GM23338 (cell line): ENCODE results near the gene MRNIP. TPM values are rescaled to one million over a fixed set of nuclear protein-coding genes. Genes with fewer than 3 reads are reported as not detected.

Experiments
- ATAC-seq: fragments of 200-7000 bp; cut with Tn5 transposase; 3 replicates; pipeline ENCODE4 v1.9.1; 2020
- DNase-seq: peaks from one replicate; pipeline ENCODE4 v3.0.0-alpha.2; 2015; ENCODE audit warnings: low spot score
- H2AFZ ChIP-seq: fragments of 200-600 bp; sonication (generic); 2 replicates; pipeline ENCODE4 v1.8.0; 2016; ENCODE audit warnings: antibody characterized with exemption, mild to moderate bottlenecking, moderate library complexity
- H3F3A ChIP-seq: fragments of 200-600 bp; sonication (generic); replicated peaks from 2 replicates; pipeline ENCODE4 v1.8.0; 2017; ENCODE audit warnings: antibody characterized with exemption, mixed run types, low read depth
- H3K27ac ChIP-seq: fragments of 200-600 bp; sonication (generic); 2 replicates; pipeline ENCODE4 v1.6.1; 2016; ENCODE audit warnings: low read depth
- H3K27me3 ChIP-seq: fragments of 200-600 bp; sonication (generic); 2 replicates; pipeline ENCODE4 v1.8.0; 2016; ENCODE audit warnings: mild to moderate bottlenecking, mixed run types, moderate library complexity; ENCODE audit not compliant: insufficient read depth
- H3K36me3 ChIP-seq: fragments of 200-600 bp; sonication (generic); 2 replicates; pipeline ENCODE4 v1.8.0; 2016; ENCODE audit warnings: mild to moderate bottlenecking; ENCODE audit not compliant: insufficient read depth
- H3K4me1 ChIP-seq: fragments of 200-600 bp; sonication (generic); 2 replicates; pipeline ENCODE4 v1.8.0; 2016; ENCODE audit warnings: mild to moderate bottlenecking, moderate library complexity; ENCODE audit not compliant: insufficient read depth
- H3K4me2 ChIP-seq: fragments of 200-600 bp; sonication (generic); 2 replicates; pipeline ENCODE4 v1.7.1; 2017; ENCODE audit warnings: mixed run types
- H3K4me3 ChIP-seq: fragments of 200-600 bp; sonication (generic); 2 replicates; pipeline ENCODE4 v1.6.1; 2016; ENCODE audit warnings: mixed run types
- H3K79me2 ChIP-seq: fragments of 200-600 bp; sonication (generic); replicated peaks from 2 replicates; pipeline ENCODE4 v1.8.0; 2017; ENCODE audit warnings: mild to moderate bottlenecking; ENCODE audit not compliant: insufficient read depth
- H3K9me2 ChIP-seq: fragments of 200-600 bp; sonication (generic); 2 replicates; pipeline ENCODE4 v1.8.0; 2017; ENCODE audit not compliant: insufficient read depth
- H4K20me1 ChIP-seq: fragments of 200-600 bp; sonication (generic); replicated peaks from 2 replicates; pipeline ENCODE4 v1.8.0; 2017; ENCODE audit warnings: mild to moderate bottlenecking; ENCODE audit not compliant: insufficient read depth
- H3K27ac Mint-ChIP-seq: 2 replicates; pipeline ENCODE4 v1.8.0; 2020; ENCODE audit warnings: inconsistent platforms, mild to moderate bottlenecking, moderate library complexity, mixed read lengths
- H3K27me3 Mint-ChIP-seq: 3 replicates; pipeline ENCODE4 v1.8.0; 2022; ENCODE audit warnings: low read depth, mild to moderate bottlenecking, moderate library complexity, mixed read lengths, inconsistent platforms; ENCODE audit not compliant: insufficient read depth, poor library complexity
- H3K36me3 Mint-ChIP-seq: 3 replicates; pipeline ENCODE4 v1.8.0; 2021; ENCODE audit warnings: low read depth, mild to moderate bottlenecking, inconsistent platforms, moderate library complexity, mixed read lengths
- H3K4me1 Mint-ChIP-seq: 3 replicates; pipeline ENCODE4 v1.8.0; 2020; ENCODE audit warnings: mild to moderate bottlenecking, inconsistent platforms, mixed read lengths
- H3K4me3 Mint-ChIP-seq: 3 replicates; pipeline ENCODE4 v1.8.0; 2021; ENCODE audit warnings: moderate library complexity, mild to moderate bottlenecking, inconsistent platforms, mixed read lengths
- H3K9me3 Mint-ChIP-seq: 3 replicates; pipeline ENCODE4 v1.8.0; 2020; ENCODE audit warnings: moderate library complexity, mild to moderate bottlenecking, inconsistent platforms, mixed read lengths
- CTCF ChIP-seq, 2 experiments: fragments of 200-600 bp in 1 of 2; sonication (generic) in 1 of 2; conservative IDR thresholded peaks; 2 replicates each; pipeline versions ENCODE4 v1.5.1 to v1.6.1; 2016 to 2017; ENCODE audit warnings: antibody characterized with exemption in 2 of 2, low read depth in 2 of 2, mild to moderate bottlenecking in 2 of 2, moderate library complexity in 1 of 2
- ETS1 ChIP-seq: IDR thresholded peaks from 2 replicates; pipeline ENCODE4 v1.6.1; 2016; ENCODE audit warnings: antibody characterized with exemption
- EZH2phosphoT487 ChIP-seq: fragments of 200-600 bp; sonication (generic); IDR thresholded peaks from one replicate; pipeline ENCODE4 v1.8.1; 2018; ENCODE audit warnings: antibody characterized with exemption; ENCODE audit not compliant: unreplicated experiment
- NANOG ChIP-seq: IDR thresholded peaks from 2 replicates; pipeline ENCODE4 v1.6.1; 2016; ENCODE audit warnings: antibody characterized with exemption, borderline replicate concordance
- ZNF114 ChIP-seq: fragments of 250-450 bp; sonication (Bioruptor Pico); IDR thresholded peaks from 2 replicates; pipeline ENCODE4 v1.5.0; 2020; ENCODE audit warnings: mild to moderate bottlenecking, moderate library complexity
- ZNF331 ChIP-seq: fragments of 250-450 bp; sonication (Bioruptor Pico); IDR thresholded peaks from 2 replicates; pipeline ENCODE4 v1.5.0; 2020; ENCODE audit warnings: low read depth, mild to moderate bottlenecking, moderate library complexity
- ZNF462 ChIP-seq: fragments of 250-450 bp; sonication (Bioruptor Pico); IDR thresholded peaks from 2 replicates; pipeline ENCODE4 v1.5.0; 2020; ENCODE audit warnings: mild to moderate bottlenecking, moderate library complexity
- polyA plus RNA-seq: library from polyadenylated mRNA; unstranded; fragments of >200 nt; fragmentation: Nextera tagmentation; extraction: Ambion mirVana; gene quantifications from 2 replicates; pipeline ENCODE4 v1.2.1, GENCODE V29; 2016
- total RNA-seq: library from RNA; depleted of rRNA; stranded (reverse); fragments of >200 nt; shearing (Covaris generic); gene quantifications from 2 replicates; pipeline ENCODE4 v1.2.3, GENCODE V29; 2014

The MRNIP gene
- total and polyA plus RNA-seq, 2 experiments from 2014 or later = 18.2 to 34.4 TPM

GRCh38 chr5:179866241-179867078, 7.8 kb upstream of the MRNIP start:
- H3K27ac ChIP-seq = no peak overlapping the region
- ATAC-seq = no peak
- peaks cover 10% of the 10 kb centered on the region for H3K9me3 Mint-ChIP-seq

GRCh38 chr5:179865491-179866240, 7.0 kb upstream of the MRNIP start:
- Histone ChIP-seq H3K9me2 (no peaks in the 10 kb centered on the region), H3K4me2 (no peak overlapping the region), H3K4me3 (no peak overlapping the region), H3K79me2 (no peaks in the 10 kb centered on the region), H4K20me1 (no peaks in the 10 kb centered on the region; the same call in 1 of the 2 replicates), H3K4me1 (0 out of 2 replicates have a peak, but pooled peaks cover under 1% of the 10 kb centered on the region), H2AFZ (no peak overlapping the region), H3F3A (peaks cover under 1% of the 10 kb centered on the region; the same call in 1 of the 2 replicates), H3K36me3 (no peaks in the 10 kb centered on the region), H3K27ac (no peak overlapping the region), H3K27me3 (no peaks in the 10 kb centered on the region)
- no peak for ATAC-seq
- Mint-ChIP-seq H3K27me3 (peaks cover 7% of the 10 kb centered on the region), H3K9me3 (peaks cover 10% of the 10 kb centered on the region), H3K36me3 (peaks cover 45% of the 10 kb centered on the region), H3K4me3 (no peak overlapping the region), H3K27ac (no peak overlapping the region), H3K4me1 (peaks cover 8% of the 10 kb centered on the region)
- DNase-seq = no peak
- no peak for TF ChIP-seq ETS1
- no peak for TF ChIP-seq NANOG
- TF ChIP-seq ZNF114 (CRISPR knock-in tag) = no peak
- TF ChIP-seq EZH2phosphoT487 = no peak
- no peak for TF ChIP-seq ZNF462 (CRISPR knock-in tag)

More at GRCh38 chr5:179866241-179867078, 7.8 kb upstream of the MRNIP start:
- peaks cover 8% of the 10 kb centered on the region; the same call in 1 of the 2 replicates for H3F3A ChIP-seq
- no peaks in the 10 kb centered on the region for H3K27me3 ChIP-seq
- H3K4me3 ChIP-seq = no peak overlapping the region
- no peak overlapping the region for H3K4me3 Mint-ChIP-seq
- peaks cover 7% of the 10 kb centered on the region for H3K27me3 Mint-ChIP-seq
- peaks cover 53% of the 10 kb centered on the region for H3K36me3 Mint-ChIP-seq
- H3K79me2 ChIP-seq = no peaks in the 10 kb centered on the region
- no peak overlapping the region for H3K27ac Mint-ChIP-seq
- H3K4me1 ChIP-seq = no peaks in the 10 kb centered on the region
- no peaks in the 10 kb centered on the region for H3K9me2 ChIP-seq
- no peaks in the 10 kb centered on the region for H3K36me3 ChIP-seq
- H4K20me1 ChIP-seq = no peaks in the 10 kb centered on the region; the same call in 1 of the 2 replicates
- TF ChIP-seq CTCF (conservative IDR thresholded peaks at IDR 0.05; ENCODE audit: low read depth in 2 of 2) = peak in 1 of 2 experiments; percentile 33; a peak in 3 of 4 replicates
- no peak for TF ChIP-seq ZNF331 (CRISPR knock-in tag)
- TF ChIP-seq NANOG = no peak
- DNase-seq = peak; percentile 24
- peaks cover 10% of the 10 kb centered on the region for H3K4me1 Mint-ChIP-seq
- H3K4me2 ChIP-seq = no peak overlapping the region
- H2AFZ ChIP-seq = no peak overlapping the region
